Amygdala (tissue), 56 donors: Measurements from ENCODE around the gene SGK1.
"Not testable (repeated sequence)": the region's sequence is repeated elsewhere in the genome, so short reads cannot be mapped to it uniquely, and the experiment has no call there.

Source experiments
- DNase-seq, 56 donors: peaks; one replicate each; lab custom pipeline; 2025; lab: John Stamatoyannopoulos, UW

Gene SGK1

DNA sequence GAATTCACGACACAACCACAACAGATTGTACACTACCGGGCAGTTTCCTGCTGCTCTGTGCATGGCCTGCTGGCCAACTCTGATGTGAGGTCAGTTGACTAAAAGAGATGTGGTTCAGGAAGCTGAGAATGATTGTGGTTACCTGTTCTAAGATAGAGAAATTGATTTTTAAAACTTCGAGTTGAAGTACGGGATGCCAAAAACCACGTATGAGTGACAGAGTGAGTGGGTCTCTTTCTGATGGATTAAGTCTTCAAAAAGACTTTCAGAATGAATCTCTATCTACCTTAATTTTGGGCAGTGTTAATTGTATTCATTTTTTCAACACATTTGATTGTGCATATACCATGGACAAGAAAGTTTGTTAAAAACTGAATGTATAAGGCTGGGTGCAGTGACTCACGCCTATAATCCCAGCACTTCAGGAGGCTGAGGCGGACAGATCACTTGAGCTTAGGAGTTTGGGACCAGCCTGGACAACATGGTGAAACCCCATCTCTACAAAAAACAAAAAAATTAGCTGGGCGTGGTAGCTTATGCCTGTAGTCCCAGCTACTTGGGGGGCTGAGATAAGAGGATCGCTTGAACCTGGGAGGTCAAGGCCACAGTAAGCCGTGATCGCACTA, 121.2 kb downstream of the SGK1 start:
- DNase-seq, result no peak

DNA sequence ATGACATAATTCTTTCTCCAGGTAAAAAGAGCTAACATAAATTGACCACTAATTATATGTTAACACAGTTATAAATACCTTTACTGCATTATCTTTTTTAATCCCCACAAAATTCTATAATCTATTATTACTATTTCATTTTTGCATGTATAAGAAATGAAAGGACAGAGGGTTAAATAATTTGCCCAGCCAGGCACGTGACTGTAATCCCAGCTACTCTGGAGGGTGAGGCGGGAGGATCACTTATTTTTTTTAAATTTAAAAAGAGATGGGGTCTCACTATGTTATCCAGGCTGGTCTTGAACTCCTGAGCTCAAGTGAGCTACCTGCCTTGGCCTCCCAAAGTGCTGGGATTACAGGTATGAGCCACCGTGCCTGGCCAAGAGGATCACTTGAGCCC, 121.9 kb downstream of the SGK1 start:
- DNase-seq, result no peak

DNA sequence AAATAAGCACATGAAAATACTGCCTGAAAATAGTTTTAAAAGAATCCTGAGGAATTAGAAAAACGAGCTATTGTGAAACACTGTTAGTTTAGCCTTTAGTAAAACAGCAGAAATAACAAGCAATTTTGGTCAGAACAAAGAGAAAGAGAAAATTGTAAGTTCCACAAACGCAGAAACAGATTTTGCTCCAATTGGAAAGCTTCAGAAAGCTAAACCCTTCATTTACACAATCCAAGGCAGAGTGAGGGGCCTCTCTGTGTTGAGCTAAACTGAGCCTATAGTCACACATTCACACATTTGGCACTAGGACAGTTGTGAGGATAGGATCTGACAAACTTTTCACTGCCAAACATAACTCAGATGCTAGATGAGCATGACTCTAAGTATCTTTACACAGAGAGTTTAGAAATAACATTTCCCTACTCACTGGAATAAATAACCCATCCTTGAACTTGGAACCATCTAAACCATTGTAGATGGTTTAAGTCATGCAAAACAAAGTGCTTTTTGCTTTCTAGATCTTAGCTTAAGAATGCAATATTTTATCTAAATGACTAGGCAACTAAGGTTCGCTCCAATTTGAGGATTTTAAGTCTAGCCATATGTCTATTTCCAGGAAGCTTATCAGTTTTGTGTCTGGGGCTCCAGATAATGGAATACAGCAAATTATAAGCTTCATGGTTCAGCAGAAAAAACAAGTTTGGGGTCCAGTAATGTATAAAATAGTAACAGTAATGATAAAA, 122.6 kb downstream of the SGK1 start:
- DNase-seq, result no peak

DNA sequence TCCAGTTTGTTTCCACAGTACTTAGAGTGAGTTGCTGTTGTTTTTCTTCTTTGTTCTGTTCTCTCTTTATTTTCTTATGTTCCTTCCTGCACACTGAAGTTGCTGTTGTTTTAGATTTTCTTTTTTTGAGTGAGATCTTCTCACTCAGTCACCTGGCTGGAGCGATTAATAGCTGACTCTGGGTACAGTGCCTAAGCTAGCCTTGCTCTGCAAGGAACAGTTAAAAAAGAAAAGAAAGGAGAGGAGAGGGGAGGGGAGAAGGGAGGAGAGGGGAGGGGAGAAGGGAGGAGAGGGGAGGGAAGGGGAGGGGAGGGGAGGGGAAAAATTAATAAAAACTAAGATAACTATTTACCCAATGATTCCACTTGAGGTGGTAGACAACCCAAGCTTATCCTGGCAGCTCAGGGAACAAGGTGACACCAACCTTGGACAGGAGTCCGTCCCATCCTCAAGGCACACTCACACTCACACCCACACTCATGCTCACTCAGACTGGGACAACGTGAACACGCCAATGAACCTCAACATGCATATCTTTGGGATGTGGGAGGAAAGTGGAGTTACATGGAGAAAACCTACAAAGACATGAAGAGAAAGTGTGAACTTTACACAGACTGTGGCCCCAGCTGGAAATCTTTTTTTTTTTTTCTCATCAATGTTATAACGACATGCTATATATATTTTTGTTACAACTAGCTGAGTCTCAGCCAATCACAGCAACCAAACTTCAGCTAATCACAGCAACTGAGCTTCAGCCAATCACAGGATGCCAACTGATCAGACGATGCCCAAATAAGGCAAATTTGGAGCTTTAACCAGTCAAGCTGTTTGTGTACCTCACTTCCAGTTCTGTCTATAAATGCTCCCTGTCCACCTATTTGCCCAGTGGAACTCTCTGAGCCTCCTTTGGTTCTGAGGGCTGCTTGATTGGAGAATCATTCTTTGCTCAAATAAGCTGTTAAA, 124.1 kb downstream of the SGK1 start:
- DNase-seq, result no peak

DNA sequence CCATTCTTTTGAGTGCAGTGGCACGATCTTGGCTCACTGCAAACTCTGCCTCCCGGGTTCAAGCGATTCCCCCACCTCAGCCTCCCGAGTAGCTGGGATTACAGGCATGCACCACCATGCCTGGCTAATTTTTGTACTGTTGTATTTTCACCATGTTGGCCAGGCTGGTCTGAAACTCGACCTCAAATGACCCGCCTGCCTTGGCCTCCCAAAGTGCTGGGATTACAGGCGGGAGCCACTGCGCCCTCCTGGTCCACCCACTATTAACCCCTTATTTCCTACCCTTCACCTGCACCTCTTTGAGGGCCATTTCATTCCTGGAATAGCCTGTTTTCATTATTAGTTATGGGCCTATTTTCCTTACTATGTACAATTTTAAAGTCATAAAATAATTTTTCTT, 125.3 kb downstream of the SGK1 start:
- not testable (repeated sequence) for DNase-seq

DNA sequence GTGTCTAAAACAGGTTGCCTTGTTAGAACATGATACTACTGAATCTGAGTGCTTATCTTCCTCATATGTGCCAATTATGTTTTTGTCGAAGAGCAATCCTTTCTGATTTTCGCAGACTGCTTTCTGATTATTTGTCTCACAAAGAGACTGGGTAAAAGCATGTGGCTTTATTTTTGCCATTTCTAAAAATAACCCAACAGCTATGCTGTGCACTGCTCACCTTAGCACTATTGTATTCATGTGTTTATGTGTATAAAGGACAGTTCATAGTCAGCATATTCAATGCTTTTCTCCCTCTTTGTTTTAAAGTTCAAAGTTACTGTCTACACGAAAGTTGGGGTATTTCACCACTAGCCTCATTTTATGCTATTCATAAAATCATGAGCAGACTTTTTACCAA, 127.0 kb downstream of the SGK1 start:
- no peak for DNase-seq

DNA sequence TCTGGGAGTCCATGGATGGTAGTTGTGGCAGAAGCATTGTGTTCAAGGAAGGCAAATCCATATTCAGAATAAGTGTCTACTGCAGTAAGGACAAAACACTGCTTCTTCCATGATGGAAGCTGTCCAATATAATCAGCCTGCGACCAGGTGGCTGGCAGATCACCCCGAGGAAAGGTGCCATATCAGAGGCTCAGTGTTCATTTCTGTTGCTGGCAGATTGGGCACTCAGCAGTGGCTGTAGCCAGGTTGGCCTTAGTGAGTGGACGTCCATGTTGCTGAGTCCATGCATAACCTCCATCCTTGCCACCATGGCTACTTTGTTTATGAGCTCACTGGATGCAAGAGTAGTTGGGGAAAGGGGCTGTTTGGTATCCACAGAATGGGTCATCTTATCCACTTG, 130.2 kb downstream of the SGK1 start:
- no peak for DNase-seq

DNA sequence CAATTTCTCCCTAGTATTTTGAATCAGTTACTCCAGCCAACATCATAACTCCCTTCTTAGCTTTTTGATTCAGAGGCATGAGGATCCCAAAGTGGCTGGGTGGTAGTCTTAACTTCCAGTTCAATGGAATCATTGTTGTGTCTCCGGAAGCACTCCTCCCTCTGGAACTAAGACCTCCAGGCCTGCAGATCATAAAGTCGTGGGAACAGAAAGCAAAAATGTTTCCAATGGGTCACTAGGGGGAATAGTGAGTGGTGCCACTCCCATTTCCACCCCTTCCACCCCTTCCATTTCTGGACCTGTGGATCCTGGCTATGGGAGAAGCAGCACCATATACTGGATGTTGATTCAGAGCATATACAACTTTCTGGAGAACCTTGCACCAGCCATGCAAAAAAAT, 130.8 kb downstream of the SGK1 start:
- DNase-seq, result no peak

DNA sequence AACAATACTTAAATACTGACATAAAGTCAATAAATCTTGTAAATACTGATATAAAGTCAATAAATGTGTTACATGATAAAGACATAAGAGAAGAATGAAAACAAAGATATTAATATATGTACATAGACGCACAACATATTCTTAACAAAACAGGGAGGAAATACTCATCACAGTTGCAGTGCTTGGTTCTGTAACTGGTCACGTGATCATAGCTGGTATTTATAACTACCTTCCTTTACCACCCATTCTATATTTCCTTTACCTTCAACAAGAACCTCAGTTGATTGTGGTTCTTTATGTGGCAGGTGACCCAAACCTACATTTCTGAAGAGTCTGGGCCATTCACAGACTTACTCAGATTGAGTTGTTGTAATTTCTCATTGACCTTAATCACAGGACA, 131.6 kb downstream of the SGK1 start:
- no peak for DNase-seq

DNA sequence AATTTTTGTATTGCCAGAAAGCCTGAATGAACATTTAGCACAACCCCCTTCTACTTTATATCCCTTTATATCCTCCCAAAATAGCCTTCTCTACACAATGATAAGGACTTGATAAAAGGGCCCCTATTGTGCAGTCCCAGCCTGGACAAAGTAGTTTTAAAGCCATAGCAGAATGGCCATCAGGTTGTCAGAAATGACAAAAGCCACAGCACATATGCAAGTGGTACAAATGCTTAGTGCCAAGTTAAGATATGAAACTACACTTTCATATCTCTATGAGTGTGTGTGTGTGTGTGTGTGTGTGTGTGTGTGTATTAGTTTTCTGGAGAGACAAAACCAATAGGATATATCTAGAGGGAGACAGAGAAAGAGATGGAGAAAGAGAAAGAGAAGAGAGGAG, 132.6 kb downstream of the SGK1 start:
- no peak for DNase-seq

DNA sequence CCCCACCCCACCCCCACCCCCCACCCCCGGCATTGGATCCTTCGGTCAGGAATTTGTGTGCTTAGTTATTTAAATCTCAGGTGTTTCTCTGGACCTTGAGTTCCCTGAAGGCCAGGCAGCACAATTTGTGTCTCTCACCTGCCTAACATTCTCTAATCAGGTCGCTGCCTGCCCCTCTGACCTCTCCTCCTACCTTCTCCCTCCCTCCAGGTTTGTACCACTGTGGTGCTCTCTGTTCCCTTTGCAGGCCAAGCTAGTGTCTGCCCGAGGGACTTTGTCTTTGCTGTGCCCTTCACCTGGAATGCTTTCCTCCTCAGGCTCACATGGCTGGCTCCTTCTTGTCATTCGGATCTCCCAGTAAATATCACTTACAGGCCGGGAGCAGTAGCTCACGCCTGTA, 134.1 kb downstream of the SGK1 start:
- DNase-seq, result no peak

DNA sequence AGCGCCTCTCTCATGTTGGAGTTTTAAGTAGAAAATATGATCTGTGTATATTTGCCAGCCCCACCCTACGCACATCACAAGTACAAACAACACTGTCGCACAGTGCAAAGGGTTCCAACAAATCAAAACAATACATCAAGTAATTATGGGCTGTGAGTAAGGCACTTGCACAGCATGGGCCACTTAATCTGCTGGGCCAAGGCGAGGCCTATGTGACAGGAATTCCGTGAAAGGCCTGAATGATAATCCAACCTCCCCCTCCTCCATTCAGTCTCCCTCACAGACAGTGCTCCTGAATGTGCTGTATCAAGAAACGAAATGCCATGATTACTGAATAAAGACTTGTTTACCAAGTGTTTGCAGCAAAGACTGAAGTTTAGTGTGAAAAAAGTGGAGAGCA, 135.4 kb downstream of the SGK1 start:
- peak in 1 of 56 donors; percentile 18 for DNase-seq

DNA sequence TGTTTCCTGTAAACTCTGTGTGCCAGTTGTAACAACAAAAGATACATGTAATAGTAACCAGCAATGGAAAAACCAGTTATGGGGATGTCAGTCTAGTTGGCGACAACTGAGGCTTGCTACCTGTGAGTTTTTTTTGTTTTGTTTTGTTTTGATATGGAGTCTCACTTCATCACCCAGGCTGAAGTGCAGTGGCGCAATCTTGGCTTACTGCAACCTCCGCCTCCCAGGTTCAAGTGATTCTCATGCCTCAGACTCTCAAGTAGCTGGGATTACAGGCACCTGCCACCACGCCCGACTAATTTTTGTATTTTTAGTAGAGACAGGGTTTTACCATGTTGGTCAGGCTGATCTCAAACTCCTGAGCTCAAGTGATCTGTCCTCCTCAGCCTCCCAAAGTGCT, 136.2 kb downstream of the SGK1 start:
- not testable (repeated sequence) for DNase-seq

DNA sequence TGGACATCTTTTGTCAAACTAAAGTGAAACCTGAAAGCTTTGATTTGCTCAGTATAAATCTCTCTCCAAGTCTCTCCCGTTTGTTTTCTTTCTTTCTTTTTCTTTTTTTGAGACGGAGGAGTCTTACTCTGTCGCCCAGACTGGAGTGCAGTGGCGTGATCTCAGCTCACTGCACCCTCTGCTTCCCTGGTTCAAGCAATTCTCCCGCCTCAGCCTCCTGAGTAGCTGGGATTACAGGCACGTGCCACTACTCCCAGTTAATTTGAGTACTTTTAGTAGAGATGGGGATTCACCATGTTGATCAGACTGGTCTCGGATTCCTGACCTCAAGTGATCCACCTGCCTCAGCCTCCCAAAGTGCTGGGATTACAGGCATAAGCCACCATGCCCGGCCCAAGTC, 136.7 kb downstream of the SGK1 start:
- not testable (repeated sequence) for DNase-seq

DNA sequence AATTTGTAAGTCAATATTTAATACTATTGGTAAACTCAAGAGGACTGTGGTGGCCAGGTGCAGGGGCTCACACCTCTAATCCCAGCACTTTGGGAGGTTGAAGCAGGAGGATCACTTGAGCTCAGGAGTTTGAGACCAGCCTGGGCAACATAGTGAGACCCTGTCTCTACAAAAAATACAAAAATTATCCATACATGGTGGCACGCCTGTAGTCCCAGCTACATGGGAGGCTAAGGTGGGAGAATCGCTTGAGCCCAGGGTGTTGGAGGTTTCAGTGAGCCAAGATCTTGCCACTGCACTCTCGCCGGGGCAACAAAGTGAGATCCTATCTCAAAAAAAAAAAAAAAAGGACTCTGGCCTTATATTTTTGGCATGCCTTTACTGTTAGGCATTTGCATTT, 137.4 kb downstream of the SGK1 start:
- not testable (repeated sequence) for DNase-seq

DNA sequence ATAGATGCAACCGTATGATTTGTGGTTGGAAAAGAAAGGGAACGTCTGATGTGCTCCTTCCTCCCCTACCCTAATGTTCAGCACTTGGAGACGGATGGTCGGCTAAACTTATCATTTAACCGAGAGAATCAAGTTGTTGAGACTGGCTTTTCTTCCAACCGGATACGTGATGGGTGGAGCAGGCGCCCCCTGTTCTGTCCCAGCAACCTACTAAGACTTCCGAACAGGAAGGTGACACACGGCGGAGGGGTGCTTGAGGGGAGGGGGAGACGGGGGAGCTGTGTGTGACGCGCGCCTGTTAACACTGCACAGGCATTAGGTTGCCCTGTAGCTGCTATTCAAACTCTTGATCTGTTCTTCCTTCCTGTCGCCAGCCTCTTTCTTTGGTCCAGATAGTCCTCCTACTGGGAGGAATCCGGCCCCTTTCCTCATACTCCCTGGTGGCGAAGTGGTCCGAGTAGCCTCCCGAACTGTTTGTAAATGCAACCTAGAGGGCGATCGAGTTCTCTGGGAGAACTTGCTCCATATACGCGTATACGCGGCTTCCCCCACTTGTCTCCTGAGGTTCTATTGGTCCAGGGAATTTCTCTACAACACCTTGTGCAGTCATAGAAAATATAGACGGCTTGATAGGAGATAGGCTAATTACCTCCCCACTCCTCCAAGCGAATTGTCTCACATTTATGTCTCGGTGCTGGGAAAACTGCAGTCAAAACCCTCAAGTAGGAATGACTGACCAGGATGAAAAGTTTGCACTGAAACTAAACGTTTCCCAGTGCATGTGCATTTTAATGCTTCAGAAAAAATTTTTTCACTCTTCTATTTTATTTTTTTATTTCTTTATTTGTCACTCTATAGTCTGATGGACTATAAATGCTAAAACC, 139.5 kb downstream of the SGK1 start:
- DNase-seq, result peak in 54 of 56 donors; percentile 19 to 92 (median 72)

DNA sequence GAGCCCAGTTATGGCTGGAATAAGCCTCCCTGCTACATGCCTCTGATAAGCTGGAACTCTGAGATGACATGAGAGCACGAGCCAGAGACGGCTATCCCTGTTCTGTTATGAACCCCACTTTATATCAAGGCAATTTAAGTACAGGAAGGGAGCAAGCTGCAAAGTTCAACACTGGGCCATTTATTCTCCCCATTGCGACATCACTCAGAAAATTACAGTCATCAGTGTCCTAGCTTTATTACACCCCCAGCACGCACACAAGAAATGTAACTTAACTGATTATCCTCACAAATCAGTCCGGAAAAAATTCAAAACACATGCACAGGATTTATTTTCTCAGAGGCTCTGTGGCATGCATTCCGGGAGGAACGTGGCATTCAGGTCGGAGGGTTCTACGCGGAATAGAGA, 140.2 kb downstream of the SGK1 start:
- DNase-seq, result peak in 6 of 56 donors; percentile 28 to 69 (median 42)

DNA sequence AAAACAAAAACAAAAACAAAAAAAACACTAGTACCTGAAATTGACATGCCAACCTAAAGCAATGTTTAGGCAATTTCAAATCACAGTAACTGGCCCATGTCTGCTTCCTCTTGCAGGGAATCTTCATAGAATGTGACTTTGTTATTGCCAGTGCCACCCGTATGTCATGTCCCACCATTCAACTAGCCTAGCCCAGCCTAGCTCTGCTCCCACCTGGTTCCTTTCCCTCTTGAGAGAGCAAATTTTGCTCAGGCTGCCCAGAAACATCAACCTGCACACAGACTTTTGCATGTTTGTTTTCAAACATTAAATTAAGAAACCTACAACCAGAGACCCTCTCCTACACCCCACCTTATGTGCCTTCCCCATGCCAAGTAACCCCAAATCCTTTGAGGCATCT, 140.7 kb downstream of the SGK1 start:
- peak in 1 of 56 donors; percentile 40 for DNase-seq

DNA sequence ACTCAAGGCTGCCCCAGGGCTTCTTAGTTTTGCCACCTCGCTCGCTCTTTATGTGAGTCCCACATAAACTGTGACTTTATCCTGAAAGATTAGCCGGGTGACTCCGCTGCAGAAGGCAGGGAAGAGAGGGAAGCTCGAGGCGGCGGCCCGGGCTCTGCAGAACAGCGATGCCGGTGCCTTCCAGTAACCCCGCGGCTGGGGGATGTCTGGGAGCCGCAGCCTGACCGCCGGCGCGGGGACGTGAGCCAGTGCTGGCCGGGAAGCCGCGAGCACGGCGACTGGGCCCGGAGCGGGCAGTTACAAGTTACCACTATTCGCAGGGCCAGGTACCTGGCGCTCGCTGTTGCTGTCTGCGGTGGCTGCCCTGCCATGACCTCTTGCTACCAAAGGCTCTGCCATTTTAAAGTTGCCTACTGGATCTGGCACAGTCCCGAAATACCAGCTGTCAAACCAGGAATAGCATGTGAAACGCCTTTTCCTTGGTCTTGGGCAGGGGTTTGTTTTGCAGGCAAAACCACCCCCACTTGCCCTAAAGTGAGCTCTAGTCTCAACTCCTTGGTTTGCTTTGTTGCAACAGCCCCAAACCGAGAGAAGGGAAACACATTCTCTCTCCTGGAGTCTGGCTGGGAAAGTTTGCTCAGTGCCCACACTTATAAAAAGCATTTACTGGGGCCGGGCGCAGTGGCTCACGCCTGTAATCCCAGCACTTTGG, 141.5 kb downstream of the SGK1 start:
- peak in 39 of 56 donors; percentile 12 to 67 (median 44) for DNase-seq
